Measurements from ENCODE around the gene TNFRSF18. TPM values are rescaled to one million over a fixed set of nuclear protein-coding genes. Genes with fewer than 3 reads are reported as not detected.
"Not testable (repeated sequence)": the region's sequence is repeated elsewhere in the genome, so short reads cannot be mapped to it uniquely, and the experiment has no call there.

TNFRSF18 gene
- total RNA-seq, 1 experiment from 2014 or later, result not detected

DNA sequence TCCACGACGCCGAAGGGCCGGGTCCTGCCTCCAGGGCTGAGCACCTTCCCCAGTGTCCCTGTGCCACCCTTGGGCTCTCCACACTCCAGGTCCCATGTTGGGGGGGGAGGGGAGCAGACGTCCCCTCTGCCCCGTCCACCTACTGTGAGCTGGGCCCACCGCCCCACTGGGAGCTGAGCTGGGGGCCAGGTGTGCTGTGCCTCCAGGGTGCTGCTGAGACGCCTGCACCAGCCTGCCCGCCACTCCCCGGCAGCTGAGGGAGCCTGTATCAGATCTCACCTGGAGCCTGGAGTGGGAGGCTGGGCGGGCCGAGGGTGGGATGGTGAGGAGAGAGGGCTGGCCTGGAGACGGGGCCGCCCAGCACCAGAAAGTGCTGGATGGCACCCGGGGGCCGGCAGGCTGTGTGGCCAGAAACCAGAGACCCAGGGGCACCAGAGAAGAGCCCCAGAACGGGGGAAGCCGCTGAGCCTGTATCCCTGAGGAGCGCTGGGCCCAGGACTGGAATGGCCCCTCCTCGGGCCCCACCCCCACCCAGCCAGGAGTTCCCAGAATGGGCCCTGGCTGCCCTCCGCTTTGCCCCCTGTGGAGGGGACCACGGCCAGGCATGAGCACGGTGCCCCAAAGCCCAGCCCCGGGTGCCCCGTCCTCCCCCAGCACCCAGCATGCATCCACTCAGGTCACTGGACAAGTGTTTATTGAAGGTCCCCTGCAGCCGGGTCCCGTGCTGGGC is 3.4 kb downstream of the TNFRSF18 start:
- no peak for DNase-seq (ENCODE audit: low spot score)
- in situ Hi-C loops (cut with HindIII; ENCODE audit: low sequenced_read_pairs), result no loop called here

- no peak for DNase-seq (ENCODE audit: low spot score)
- in situ Hi-C loops (cut with HindIII; ENCODE audit: low sequenced_read_pairs), result no loop called here
These were observed 5.2 kb downstream of the TNFRSF18 start for GRCh38 chr1:1200876-1201810.

DNA sequence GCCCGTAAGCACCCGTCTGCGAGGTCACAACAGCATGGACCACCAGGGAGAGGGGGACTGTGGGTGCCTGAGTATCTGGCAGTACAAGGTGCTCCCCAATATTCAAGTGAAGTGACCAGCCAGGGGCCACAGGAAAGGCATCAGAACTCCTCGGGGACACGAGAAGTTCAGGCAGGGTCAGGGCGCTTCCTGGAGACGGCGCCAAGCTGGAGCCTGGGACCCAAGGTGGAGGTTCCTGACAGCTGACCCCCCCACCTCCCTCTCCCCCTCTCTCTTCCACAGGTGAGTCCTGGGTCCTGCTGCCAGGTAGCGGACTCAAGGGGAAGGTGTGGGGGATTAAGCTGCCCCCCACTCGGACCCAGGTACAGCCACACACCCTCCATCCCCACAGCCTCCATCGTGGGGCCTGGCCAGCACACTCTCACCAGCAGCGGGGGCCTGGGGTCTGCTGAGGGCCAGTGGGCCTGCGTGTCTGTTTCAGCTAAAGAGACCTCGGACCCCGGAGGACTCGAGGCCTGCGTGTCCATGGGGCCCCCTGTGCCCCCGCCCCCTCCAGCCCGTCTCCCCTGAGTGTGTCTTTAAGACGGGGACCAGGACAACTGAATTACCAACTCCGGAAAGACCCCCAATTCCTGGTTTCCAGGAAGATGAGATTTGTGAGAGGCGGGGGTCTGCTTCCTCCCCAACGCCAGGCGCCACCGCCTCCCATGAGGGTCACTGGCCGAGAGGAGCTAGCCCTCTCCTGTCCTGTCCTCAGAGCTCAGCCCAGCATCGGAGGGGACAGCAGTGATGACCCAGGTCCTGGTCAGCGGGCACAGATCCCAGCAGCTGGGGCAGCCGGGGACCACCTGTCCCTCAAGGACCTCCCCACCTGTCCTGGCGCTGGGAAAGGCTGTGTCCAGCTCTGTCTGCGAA is 6.2 kb downstream of the TNFRSF18 start:
- in situ Hi-C loops (cut with HindIII; ENCODE audit: low sequenced_read_pairs), result no loop called here
- DNase-seq (ENCODE audit: low spot score), result no peak

GRCh38 chr1:1199141-1199960 is 7.0 kb downstream of the TNFRSF18 start:
- in situ Hi-C loops (cut with HindIII; ENCODE audit: low sequenced_read_pairs), result no loop called here
- DNase-seq (ENCODE audit: low spot score), result no peak

DNA sequence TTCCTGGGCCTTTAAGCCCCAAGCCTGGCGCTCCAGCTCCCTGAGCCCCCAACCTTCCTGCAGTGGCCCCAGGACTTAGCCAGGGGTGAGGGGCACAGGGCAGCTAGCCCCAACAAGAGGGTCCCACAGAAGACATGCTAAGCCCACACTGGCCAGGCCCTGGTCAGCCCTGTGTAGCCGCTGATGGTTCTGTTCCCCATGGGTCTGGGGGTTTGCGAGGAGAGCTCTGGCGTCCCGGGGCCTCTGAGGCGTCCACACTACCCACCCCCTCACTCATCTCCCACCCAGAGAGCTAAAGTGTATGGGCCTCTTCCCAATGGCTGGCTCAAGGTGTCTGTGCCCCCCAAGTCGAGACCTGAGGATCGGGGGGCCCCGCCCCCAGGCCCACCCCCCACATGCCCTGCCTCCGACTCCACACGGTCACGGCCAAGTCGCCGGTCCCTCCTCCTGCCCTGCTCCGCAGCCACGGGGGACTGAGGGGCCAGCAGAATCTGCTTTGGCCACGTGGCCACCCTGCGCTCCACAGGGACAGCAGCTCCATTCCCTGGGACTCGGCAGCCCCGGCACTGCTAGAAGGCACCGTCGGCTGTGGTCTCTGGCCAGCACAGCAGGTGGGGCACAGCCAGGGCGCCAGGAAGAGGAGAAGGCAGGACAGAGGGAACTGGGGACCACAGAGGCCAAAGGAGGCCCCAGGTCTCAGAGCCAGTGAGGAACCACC is 7.8 kb downstream of the TNFRSF18 start:
- in situ Hi-C loops (cut with HindIII; ENCODE audit: low sequenced_read_pairs), result no loop called here
- DNase-seq (ENCODE audit: low spot score), result no peak

DNA sequence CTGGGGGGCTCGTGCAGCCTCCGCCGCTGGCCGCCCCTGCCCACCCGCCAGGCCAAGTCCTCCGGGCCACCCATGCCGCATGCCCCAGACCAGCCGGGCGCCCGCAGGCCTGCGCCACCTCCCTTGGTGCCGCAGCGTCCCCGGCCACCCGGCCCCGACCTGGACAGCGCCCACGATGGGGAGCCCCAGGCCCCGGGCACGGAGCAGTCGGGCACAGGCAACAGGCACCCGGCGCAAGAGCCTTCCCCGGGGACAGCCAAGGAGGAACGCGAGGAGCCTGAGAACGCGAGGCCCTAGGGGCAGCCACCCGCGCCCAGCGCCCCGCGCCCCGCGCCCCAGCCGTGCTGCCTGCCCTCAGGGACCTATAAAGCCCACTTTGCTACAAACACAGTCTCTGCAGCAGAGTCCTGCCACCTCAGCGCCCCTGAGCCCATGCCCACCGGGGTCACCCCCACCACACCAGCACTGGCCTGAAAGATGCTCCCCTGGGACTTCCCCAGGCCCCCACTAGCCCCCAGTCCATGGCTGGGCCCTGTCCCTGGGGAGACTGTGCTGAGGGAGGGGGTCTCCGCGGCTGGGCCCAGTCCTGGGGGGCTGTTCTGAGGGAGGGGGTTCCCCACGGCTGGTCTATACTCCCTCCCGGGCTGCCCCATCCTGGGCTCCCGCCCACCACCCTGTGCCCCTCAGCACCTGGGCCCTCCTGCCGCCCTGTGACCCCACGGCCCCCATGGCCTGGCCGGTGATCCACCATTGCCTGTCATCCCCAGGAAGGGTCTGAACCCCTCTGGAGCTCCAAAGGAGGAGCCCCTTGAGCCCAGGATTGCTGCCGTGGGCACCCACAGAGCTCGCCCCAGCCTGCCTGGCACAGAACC is 8.6 kb downstream of the TNFRSF18 start:
- in situ Hi-C loops (cut with HindIII; ENCODE audit: low sequenced_read_pairs), result no loop called here

DNA sequence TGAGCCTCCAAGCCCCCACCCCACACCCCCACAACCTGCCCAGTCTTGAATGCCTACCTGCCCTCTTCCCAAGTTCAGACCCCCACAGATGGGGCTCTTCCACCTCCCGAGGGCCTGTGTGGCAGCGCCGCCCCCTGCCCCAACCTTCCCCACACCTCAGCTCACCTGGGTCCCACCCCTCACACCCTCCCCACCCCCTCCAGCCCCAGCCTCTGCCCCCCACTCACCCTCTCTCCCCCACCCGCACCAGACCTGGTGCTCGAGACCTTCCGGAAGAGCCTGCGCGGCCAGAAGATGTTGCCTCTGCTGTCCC is 9.2 kb downstream of the TNFRSF18 start:
- no peak for DNase-seq (ENCODE audit: low spot score)

More for the DNA sequence above, 8.6 kb downstream of the TNFRSF18 start:
- DNase-seq (ENCODE audit: low spot score), result no peak

GRCh38 chr1:1196431-1197187 is 9.8 kb downstream of the TNFRSF18 start:
- no peak for DNase-seq (ENCODE audit: low spot score)
- in situ Hi-C loops (cut with HindIII; ENCODE audit: low sequenced_read_pairs), result no loop called here

More for the DNA sequence above, 9.2 kb downstream of the TNFRSF18 start:
- in situ Hi-C loops (cut with HindIII; ENCODE audit: low sequenced_read_pairs), result no loop called here

GRCh38 chr1:1195726-1196125 is 10.7 kb downstream of the TNFRSF18 start:
- in situ Hi-C loops (cut with HindIII; ENCODE audit: low sequenced_read_pairs); DNase-seq (ENCODE audit: low spot score): not testable (repeated sequence)

GRCh38 chr1:1194723-1195122 is 11.7 kb downstream of the TNFRSF18 start:
- in situ Hi-C loops (cut with HindIII; ENCODE audit: low sequenced_read_pairs), result no loop called here
- DNase-seq (ENCODE audit: low spot score), result no peak

DNA sequence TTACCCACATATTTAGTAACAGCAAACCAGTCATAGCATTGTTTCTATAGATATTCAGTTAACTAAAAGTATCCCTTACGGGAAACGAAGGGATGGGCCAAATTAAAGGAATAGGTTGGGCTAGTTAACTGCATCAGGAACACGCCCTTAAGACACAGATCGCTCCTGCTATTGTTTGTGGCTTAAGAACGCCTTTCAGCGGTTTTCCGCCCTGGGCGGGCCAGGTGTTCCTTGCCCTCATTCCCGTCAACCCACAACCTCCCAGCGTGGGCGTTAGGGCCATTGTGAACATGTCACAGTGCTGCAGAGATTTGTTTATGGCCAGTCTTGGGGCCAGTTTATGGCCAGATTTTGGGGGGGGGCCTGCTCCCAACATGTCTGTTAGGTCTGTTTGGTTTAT is 14.7 kb downstream of the TNFRSF18 start:
- no peak for DNase-seq (ENCODE audit: low spot score)
- in situ Hi-C loops (cut with HindIII; ENCODE audit: low sequenced_read_pairs), result no loop called here

- in situ Hi-C loops (cut with HindIII; ENCODE audit: low sequenced_read_pairs), result no loop called here
- DNase-seq (ENCODE audit: low spot score), result no peak
These were observed 17.3 kb downstream of the TNFRSF18 start for GRCh38 chr1:1189111-1189510.

DNA sequence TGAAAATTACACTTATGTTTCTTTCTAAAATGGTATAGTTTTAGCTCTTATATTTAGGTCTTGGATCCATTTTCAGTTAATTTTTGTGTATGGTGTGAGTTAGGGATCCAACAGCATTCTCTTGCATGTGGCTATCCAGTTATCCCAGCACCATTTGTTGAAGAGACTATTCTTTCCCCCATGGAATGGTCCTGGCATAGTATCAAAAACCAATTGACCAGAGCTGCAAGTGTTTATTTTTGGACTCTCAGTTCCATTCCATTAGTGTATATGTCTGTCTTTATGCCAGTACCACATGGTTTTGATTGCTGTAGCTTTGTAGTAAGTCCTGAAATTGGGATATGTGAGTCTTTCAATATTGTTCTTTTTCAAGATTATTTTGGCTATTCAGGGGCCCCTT is 18.5 kb downstream of the TNFRSF18 start:
- DNase-seq (ENCODE audit: low spot score), result no peak
- in situ Hi-C loops (cut with HindIII; ENCODE audit: low sequenced_read_pairs), result no loop called here

DNA sequence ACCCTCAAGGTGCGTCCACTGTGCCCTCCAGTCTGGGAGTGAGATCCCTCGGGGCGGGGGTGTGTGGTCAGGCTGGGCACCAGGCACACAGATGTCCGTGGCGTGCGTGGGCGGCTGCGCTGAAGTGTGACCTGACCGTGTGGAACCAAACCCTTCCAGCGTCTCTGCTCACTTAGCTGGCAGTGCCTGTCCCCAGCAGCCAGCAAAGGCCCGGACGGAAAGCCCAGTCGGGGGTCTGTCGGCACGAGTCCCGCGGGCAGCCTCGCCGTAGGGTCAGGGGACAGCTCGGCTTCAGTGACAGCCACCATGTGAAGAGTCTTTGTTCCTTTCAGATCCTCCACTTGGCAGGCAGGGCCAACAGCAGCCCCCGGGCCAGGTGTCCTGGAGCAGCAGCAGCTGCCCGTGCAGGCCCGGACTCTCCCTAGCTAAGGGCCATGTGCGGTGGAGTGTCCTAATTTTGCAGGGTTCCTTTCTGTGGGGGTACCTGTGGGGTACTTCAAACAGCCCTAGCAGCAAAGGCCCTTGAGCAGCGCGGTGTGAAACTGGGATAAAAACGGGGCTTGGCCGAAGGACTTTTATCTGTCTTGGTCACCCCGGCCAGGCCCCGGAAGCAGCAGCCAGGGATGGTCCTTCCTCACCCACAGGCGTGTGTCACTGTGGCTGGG is 21.2 kb downstream of the TNFRSF18 start:
- DNase-seq (ENCODE audit: low spot score), result no peak

DNA sequence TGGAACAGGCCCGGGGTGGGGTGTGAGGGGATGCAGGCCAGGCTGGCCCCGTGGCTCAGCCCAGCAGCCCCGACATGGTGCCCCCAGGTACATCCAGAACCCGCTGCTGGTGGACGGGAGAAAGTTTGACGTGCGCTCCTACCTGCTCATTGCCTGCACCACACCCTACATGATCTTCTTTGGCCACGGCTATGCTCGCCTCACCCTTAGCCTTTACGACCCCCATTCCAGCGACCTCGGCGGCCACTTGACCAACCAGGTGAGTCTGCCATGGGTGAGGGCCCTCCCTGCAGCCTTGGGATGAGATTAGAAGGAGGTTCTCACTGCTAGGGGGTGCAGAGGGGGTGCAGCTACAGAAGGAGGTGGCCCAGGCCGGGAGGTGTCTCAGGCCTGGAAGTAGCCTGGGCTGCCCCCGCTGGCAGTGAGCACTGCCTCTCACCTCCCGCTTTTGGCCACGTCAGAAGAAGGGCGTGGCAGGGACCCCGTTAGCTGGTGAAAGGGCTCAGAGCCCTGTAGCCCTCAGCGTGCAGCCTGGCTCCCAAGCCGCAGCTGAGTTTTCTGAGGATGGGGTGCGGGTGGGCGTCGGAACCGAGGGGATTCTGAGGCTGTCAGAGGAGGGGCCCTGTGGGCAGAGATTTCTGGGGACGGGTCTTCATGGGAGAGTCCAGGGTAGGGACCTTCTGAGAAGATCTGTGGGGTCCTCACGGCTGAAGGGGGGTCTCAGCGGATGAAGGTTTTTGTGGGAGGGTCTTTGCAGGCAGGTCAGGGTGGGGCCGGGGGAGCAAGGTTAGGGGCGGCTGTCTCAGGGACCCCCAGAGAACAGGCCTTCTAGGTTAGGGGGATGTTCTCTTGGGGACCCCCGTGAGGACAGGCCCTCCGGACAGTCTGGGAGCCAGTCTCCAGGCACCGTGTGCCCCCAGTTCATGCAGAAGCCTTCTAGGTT is 22.3 kb downstream of the TNFRSF18 start:
- in situ Hi-C loops (cut with HindIII; ENCODE audit: low sequenced_read_pairs), result no loop called here
- no peak for DNase-seq (ENCODE audit: low spot score)

More for the DNA sequence above, 21.2 kb downstream of the TNFRSF18 start:
- in situ Hi-C loops (cut with HindIII; ENCODE audit: low sequenced_read_pairs), result no loop called here
